Calu3 (cell line): ENCODE results near the gene ARHGAP42. TPM values are rescaled to one million over a fixed set of nuclear protein-coding genes. Genes with fewer than 3 reads are reported as not detected.

Experiments
- BruUV-seq: library from RNA; stranded (reverse); fragments of 400-500 nt; replicated peaks from 2 replicates; lab custom pipeline; 2021; lab: Mats Ljungman, UMichigan
- CTCF ChIA-PET: fragments of 300-600 bp; sonication (Branson Sonifier 250); formaldehyde crosslinking; loops from one replicate; lab custom pipeline; 2022; ENCODE audit warnings: antibody characterized with exemption; lab: Charles Lee
- DNase-seq: peaks from one replicate; pipeline ENCODE4 v3.0.0; 2022
- H3K27ac Mint-ChIP-seq: one replicate; pipeline ENCODE4 v1.8.0; 2022; ENCODE audit warnings: mixed read lengths; ENCODE audit not compliant: unreplicated experiment
- H3K27me3 Mint-ChIP-seq: one replicate; pipeline ENCODE4 v1.8.0; 2022; ENCODE audit warnings: mixed read lengths; ENCODE audit not compliant: unreplicated experiment
- H3K36me3 Mint-ChIP-seq: one replicate; pipeline ENCODE4 v1.8.0; 2022; ENCODE audit warnings: mild to moderate bottlenecking, moderate library complexity, mixed read lengths; ENCODE audit not compliant: insufficient read depth, unreplicated experiment
- H3K4me1 Mint-ChIP-seq: one replicate; pipeline ENCODE4 v1.8.0; 2022; ENCODE audit warnings: mild to moderate bottlenecking, low read depth, mixed read lengths; ENCODE audit not compliant: unreplicated experiment
- H3K4me3 Mint-ChIP-seq: one replicate; pipeline ENCODE4 v1.8.0; 2022; ENCODE audit warnings: mild to moderate bottlenecking, low read depth, moderate library complexity, mixed read lengths; ENCODE audit not compliant: unreplicated experiment
- H3K9me3 Mint-ChIP-seq: one replicate; pipeline ENCODE4 v1.8.0; 2022; ENCODE audit warnings: low read depth, mixed read lengths; ENCODE audit not compliant: unreplicated experiment
- intact Hi-C: fragments of 100-400 bp; cut with micrococcal nuclease; formaldehyde crosslinking; loops from one replicate; pipeline ENCODE4 v1.10.0; 2022; ENCODE audit not compliant: unreplicated experiment
- total RNA-seq: library from RNA; stranded (reverse); gene quantifications from 2 replicates; pipeline ENCODE4 v1.2.3, GENCODE V29; 2022
- TF ChIP-seq, protein P1 (sequence below): fragments of 200-600 bp; IDR thresholded peaks from one replicate; pipeline ENCODE4 v1.8.0; 2022; ENCODE audit warnings: antibody characterized with exemption; ENCODE audit not compliant: unreplicated experiment

Gene ARHGAP42
- total RNA-seq, 1 experiment from 2014 or later, result 10.3 TPM

DNA sequence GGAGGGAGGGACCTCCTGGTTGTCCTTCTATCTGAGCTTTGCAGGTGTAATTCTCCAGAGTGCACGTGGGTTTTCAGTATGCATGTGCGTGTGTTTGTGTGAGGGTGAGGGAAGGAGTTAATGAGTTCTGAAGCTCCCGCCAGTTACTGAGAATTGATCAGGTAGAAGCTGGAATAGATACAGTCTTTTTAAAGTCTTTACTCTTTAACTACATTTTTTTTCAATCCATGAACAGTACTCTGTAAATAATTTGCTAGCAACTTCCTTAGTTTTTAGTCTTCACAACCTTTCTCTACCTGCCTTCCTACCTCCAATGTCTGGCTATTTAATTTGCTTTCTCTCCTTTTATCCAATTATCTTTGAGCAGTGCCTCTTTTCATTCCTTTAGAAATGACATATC, 25.5 kb downstream of the ARHGAP42 start:
- CTCF ChIA-PET, result interaction anchor here (0.7 kb wide), 1 partner anchor 64 kb away, joined by 4 read pairs; no protein-coding TSS in a partner anchor
- Mint-ChIP-seq H3K4me1 (peaks cover 10% of the 10 kb centered on the region), H3K4me3 (no peak overlapping the region)

DNA sequence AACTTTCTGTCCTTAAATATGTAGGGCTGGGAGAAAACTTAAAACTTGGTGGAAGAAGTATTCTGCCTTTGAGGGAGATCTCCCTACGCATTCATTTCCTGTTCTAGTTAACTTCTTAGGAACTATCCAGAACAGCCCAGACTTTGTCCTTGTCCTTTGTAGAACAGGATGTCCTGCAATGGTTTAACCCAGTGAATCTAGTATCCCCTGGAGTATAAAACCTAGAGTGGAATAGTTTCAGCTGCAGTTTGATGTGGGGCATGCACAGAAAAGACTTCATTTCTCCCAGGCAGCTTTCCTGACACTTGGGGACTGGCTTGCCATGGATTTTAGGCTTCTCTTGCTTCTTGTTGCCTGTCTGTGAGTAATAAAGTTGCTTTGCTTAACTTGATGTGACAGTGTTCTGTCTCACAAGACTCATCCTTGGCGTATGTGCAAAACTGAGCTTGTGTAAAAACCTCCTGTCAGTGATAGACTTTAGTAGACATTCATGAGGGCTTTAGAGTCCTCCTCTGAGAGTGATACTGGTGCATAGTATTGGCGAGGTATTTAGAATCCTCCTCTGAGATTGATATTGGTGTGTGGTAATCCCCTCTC, 28.2 kb downstream of the ARHGAP42 start:
- no peak for DNase-seq
- Mint-ChIP-seq H3K27me3 (no peaks in the 10 kb centered on the region), H3K27ac (no peak overlapping the region), H3K4me3 (no peak overlapping the region), H3K9me3 (no peaks in the 10 kb centered on the region), H3K36me3 (peaks cover 5% of the 10 kb centered on the region), H3K4me1 (peaks cover 10% of the 10 kb centered on the region)
- intact Hi-C loops, result no loop called here
- CTCF ChIA-PET, result interaction anchor here (0.7 to 1.3 kb wide), 2 partner anchors 10 to 144 kb away, joined by 3 read pairs; no protein-coding TSS in a partner anchor
- TF ChIP-seq, protein P1, sequence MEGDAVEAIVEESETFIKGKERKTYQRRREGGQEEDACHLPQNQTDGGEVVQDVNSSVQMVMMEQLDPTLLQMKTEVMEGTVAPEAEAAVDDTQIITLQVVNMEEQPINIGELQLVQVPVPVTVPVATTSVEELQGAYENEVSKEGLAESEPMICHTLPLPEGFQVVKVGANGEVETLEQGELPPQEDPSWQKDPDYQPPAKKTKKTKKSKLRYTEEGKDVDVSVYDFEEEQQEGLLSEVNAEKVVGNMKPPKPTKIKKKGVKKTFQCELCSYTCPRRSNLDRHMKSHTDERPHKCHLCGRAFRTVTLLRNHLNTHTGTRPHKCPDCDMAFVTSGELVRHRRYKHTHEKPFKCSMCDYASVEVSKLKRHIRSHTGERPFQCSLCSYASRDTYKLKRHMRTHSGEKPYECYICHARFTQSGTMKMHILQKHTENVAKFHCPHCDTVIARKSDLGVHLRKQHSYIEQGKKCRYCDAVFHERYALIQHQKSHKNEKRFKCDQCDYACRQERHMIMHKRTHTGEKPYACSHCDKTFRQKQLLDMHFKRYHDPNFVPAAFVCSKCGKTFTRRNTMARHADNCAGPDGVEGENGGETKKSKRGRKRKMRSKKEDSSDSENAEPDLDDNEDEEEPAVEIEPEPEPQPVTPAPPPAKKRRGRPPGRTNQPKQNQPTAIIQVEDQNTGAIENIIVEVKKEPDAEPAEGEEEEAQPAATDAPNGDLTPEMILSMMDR, result no peak
- BruUV-seq, result no TSS peak

More for the DNA sequence above, 25.5 kb downstream of the ARHGAP42 start:
- intact Hi-C loops, result no loop called here
- H3K9me3 Mint-ChIP-seq, result no peaks in the 10 kb centered on the region
- BruUV-seq, result no TSS peak
- peak overlapping the region; percentile 11 for H3K27ac Mint-ChIP-seq
- no peaks in the 10 kb centered on the region for H3K36me3 Mint-ChIP-seq
- TF ChIP-seq, protein P1, result no peak
- DNase-seq, result no peak
- H3K27me3 Mint-ChIP-seq, result no peaks in the 10 kb centered on the region

- Mint-ChIP-seq H3K9me3 (no peaks in the 10 kb centered on the region), H3K27me3 (no peaks in the 10 kb centered on the region), H3K27ac (no peak overlapping the region), H3K36me3 (peaks cover 5% of the 10 kb centered on the region), H3K4me1 (peaks cover 19% of the 10 kb centered on the region), H3K4me3 (no peak overlapping the region)
- no TSS peak for BruUV-seq
- TF ChIP-seq, protein P1, result no peak
- DNase-seq, result no peak
- CTCF ChIA-PET, result no interaction called here
- intact Hi-C loops, result no loop called here
Observed at GRCh38 chr11:100716838-100717237, 29.8 kb downstream of the ARHGAP42 start.

DNA sequence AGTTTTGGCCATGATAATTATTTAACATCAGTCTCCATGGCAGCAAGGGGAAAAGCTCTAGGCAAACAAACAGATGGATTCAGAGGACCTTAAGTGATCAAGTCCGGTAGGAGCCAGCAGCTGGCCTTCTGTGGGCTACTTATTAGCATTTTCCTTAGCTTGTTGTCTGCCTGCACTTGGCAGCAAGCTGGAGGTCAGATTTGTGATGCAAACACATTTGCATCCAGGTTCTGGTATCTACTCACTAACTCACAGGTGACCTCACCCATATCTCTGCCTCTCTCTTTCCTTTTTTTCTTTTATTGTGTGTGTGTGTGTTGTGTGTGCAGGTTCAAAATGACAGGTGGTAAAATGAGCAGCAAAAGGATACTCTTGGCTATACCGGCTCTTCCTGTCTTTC, 32.3 kb downstream of the ARHGAP42 start:
- no peaks in the 10 kb centered on the region for H3K27me3 Mint-ChIP-seq
- H3K4me1 Mint-ChIP-seq, result peaks cover 8% of the 10 kb centered on the region
- BruUV-seq, result no TSS peak
- peak overlapping the region; percentile 47 for H3K4me3 Mint-ChIP-seq
- H3K36me3 Mint-ChIP-seq, result peaks cover 5% of the 10 kb centered on the region
- H3K9me3 Mint-ChIP-seq, result no peaks in the 10 kb centered on the region
- DNase-seq, result no peak
- peak overlapping the region; percentile 67 for H3K27ac Mint-ChIP-seq
- CTCF ChIA-PET, result interaction anchor here (1.0 to 1.1 kb wide), 3 partner anchors 11 to 57 kb away, joined by 3 to 4 read pairs (median 4); no protein-coding TSS in a partner anchor
- intact Hi-C loops, result no loop called here
- TF ChIP-seq, protein P1, result no peak
